T-helper 2 cell (primary cell): ENCODE measurements around the gene SYNJ2.

Experiments
- DNase-seq, 5 experiments: peaks; one replicate each; pipeline versions ENCODE4 v3.0.0 to v3.0.0-alpha.2; 2012 to 2022

SYNJ2 gene

DNA sequence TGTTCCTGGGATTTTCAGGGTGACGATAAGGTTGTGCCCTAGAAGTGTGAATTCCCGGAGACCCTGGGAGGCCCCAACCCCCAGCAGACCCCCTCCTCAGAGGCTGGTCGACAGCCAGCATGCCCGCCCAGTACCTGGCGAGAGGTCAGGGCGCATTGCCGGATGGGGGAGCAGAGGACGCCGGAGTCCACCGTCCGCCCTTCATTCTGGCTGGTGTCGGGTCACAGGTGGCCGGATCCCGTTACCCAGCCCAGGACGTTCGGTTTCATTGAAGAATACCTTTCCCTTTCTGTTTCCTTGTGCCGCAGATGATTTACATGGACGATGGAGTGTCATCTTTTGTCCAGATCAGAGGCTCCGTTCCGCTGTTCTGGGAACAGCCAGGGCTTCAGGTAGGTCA is 61.3 kb downstream of the SYNJ2 start:
- no peak for DNase-seq

DNA sequence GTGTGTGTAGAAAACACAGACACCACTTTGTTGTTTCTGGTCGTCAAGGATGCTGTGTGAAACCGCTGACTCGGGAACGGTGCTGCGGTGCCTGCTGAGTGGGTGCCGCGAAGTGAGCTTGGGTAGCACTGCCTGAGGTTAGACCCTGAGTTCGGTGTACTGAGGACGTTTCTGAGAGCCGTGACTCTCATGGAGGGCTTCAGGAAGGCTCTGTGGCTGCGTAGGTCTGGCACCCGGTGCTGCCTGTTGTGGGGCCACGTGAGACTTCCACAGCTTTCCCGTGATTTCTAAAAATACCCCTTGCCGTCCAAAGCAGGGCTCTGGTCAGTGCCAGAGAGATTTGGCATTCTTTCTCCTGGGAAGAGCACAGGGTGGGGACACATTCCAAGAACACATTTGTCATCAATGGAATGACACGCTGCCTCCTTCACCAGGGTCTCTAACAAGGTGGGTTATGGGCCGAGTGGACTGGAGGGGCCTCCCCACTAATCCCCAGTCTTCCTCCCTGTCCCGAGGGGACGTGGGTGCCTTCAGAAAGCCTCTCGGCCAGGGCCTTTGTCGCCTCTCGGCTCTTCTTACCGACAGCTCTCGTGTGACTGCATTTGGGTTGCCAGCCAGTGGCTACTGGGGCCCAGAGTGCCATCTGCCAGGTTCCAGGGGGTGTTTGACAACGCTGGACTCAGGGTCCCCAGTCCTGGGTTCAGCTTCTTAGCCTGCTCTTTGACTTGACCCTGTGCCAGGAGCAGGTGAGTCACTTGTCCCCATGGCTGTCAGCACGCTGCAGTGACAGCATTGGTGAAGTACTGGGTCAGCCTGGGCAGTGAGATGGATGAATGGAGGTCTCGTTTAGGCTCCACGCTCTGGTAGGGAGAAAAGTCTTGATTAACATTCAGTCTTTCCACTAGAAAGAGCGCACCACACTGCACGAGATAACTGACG is 62.2 kb downstream of the SYNJ2 start:
- no peak for DNase-seq

DNA sequence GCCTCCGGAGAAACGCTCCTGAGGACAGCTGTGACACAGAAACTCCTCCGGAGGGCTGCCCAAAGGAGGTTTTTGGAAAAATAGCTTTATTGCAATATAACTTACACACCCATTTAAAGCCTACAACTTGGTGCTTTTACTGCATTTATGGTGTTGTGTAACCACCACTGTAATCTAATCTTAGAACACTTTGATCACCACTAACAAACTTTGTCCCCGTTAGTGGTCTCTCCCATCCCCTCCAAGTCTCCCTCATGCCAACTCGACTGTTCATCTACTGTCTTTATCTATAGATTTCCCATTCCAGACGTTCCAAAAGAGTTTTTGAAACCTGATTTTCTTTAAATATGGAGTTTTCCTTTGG is 62.8 kb downstream of the SYNJ2 start:
- no peak for DNase-seq

DNA sequence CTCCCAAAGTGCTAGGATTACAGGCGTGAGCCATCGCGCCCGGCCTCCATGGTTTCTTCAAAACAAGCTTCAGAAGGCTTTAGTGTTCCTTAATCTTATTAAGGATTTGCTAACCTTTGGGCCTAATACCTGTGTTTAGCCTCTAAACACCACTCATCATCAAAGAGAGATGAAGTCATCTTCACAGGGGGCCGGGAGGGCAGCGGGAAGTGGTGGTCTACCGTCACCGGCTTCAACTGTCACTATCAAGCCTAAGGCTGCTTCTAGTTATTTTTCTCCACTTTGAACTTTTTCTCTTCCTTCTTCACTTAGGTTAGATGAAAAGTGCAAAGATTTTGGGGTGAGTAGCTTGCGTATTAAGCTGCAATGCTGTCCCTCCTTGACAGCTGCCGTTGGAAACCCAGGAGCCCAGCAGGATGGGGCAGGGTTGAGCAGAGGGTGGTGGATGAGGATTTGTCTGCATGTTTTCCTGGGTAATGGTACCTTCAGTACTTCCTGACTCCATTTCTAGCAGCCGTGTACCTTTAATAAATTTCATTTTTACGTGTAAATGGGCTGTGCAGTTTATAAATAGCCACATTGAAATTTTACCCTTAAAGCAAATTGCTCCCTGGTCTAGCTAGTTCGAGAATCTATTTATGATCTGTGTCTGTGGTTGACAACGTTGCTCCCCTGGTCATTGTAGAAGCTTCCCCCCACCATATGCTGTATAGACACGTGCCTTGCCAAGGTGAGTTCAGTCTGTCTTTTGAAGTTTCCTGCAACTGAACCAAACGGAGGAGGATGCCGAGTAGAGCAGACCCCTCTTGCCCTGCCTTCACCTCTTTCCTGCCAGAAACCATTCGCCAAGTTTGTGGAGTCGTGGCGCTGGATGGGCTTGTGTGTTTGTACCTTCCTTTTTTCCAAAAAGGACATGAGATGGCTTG is 64.8 kb downstream of the SYNJ2 start:
- DNase-seq, result peak in 1 of 5 experiments; percentile 58

DNA sequence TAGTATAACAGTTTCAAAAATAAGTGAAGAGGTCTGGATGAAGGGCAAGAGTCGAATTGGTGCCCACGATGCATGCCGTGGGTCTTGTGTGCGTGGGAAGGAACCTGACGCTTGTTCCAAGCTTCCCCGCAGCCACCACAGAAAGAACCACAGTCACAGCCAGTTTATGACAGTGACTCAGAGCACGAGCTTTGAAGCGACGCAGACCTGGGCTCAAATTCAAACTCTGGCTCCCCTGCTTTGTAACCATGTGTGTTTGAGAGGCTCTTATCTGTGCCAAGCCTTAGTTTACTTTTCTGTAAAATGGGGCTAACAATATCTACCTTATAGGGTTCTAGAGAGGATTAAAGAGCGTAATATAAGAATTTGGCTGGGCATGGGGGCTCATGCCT is 65.5 kb downstream of the SYNJ2 start:
- peak in 1 of 5 experiments; percentile 89 for DNase-seq

DNA sequence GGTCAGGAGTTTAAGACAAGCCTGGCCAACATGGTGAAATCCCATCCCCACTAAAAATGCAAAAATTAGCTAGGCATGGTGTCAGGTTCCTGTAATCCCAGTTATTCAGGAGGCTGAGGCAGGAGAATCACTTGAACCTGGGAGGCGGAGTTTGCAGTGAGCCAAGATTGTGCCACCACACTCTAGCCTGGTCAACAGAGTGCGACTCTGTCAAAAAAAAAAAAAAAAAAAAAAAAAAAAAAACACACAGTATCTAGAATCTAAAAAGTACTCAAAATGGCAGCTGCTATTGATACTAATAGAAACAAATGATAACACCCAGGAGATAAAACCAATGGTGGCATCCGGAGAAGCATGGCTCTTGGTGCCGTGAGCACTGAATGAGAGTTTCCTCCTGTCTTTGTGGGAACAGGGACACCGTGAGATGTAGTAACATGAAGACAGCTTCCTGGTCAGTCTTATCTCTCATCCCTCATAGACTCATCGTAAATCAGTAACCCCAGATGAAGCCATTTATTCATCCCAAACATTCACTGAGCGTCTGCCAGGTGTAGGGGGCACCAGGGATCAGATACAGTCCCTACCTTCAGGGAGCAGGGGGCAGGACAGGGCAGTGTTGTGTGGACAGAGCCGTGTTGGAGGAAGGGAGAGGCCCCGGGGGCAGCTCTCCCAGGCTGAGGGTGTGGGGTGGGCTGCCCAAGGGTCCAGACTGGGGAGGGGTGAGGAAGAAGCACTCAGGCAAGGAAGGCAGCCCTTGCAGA is 66.1 kb downstream of the SYNJ2 start:
- no peak for DNase-seq

DNA sequence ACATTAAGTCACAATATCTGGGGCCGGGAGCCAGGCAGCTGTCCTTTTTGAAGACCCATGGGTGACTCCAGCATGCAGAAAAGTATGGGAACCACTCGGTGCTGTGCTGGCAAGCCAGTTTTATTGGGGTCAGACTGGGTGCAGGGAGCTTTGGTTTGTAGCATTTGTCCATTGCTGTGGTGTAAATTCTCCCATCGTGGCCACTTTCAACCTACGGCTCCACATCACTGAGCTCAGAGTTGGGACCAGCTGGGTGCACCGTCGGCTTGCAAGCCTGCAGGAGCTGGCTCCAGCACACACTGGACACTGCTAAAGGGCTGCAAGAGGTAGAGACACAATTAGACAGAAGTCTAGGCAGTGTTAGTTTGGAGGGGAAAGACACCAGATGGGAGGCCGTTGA is 66.9 kb downstream of the SYNJ2 start:
- no peak for DNase-seq

DNA sequence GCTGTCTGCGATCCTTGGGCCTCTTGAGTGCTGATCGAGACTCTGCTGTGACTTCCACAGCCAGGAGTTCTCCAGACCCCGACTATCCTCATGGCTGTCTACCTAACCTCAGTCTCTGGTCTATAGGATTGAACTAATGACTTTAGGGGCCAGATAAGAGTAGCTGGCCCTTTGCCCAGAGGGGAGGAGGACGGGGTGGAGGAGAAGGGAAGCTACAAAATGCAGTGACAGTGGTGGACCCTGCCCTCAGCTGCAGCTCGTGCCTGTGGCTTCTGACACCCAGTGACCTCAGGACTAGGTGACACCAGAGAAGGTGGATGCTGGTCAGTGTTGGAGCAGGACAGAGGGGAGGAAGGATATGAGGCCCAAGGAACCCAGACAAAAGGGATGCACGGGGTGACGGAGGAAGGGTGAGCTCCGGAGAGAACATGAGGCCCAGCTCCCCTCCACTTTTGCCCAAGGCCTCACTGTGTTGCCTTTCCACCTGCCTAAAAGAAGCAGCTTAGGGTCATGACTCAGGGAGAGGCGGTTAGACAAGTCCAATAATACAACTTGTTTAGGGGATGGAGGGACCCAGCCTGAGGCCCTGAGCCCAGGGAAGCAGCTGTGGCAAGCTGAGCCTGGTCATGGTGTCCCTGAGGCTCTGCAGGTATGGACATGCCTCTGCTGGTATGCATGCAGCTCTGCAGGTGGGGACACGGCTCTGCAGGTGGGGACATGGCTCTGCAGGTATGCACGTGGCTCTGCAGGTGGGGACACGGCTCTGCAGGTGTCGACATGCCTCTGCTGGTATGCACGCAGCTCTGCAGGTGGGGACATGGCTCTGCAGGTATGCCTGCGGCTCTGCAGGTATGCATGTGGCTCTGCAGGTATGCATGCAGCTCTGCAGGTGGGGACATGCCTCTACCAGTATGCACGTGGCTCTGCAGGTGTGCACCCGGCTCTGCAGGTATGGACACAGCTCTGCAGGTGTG is 67.7 kb downstream of the SYNJ2 start:
- DNase-seq, result no peak

DNA sequence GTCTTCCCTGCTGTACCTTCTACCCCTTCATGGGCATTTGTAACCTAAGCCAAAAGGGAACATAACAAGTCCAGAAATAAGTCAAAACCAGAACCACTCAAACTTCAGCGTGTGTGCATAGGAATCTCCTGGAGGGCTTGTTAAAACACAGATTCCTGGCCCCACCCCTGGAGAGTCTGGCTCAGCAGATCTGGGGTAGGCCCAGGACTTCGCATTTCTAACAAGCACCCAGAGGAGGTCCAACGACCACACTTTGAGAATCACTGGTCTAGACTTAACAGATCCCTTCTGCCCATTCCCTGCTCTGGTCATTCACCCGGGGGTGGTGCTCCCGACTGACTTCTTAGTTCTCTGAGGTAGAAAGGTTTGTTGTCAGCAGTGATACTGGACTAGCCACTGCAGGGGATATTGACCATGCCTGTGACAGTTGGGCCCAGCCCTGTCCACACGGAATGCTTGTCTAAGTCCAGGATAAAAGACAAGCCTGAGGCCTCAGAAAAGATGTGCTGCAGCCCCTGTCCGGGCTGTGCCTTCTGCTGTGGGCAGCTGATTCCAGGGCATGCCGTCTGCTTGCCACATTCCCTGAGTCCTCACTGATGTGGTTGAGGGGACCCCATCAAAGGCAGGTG is 68.6 kb downstream of the SYNJ2 start:
- no peak for DNase-seq

DNA sequence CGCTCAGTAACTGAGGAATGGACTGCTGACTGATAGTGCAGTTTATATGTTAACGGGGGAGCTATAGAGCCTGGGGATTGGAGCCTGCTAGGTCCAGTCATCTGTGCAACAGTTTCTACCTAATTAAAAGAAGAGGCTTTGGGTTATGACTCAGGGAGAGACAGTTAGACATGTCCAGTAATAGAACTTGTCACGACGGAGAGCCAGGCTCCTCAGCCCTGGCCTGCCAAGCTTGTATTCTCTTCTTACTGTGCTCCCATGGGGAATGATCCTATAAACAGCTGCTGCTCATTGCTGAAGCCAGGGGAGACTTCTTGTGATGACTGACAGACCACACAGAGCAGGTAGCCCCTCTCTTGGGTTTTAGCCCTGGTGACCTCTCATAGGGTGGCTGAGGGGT is 69.3 kb downstream of the SYNJ2 start:
- no peak for DNase-seq

DNA sequence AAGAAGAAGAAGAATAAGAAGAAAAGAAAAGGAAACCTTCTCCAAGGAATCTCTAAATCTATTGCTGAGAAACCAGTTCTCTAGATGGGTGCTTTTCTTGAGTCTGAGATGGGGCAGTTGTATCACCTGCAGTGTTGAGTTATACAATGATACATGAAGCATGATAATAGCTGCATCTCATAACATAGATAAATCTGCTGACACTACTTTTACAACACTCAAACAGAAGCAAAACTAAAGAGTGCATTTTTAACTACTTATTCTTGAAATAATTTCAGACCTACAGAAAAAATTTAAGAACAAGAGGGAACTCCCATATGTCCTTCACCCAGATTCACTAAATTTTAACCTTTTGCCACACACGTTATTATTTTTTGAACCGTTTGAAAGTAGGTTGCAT is 70.3 kb downstream of the SYNJ2 start:
- DNase-seq, result no peak

DNA sequence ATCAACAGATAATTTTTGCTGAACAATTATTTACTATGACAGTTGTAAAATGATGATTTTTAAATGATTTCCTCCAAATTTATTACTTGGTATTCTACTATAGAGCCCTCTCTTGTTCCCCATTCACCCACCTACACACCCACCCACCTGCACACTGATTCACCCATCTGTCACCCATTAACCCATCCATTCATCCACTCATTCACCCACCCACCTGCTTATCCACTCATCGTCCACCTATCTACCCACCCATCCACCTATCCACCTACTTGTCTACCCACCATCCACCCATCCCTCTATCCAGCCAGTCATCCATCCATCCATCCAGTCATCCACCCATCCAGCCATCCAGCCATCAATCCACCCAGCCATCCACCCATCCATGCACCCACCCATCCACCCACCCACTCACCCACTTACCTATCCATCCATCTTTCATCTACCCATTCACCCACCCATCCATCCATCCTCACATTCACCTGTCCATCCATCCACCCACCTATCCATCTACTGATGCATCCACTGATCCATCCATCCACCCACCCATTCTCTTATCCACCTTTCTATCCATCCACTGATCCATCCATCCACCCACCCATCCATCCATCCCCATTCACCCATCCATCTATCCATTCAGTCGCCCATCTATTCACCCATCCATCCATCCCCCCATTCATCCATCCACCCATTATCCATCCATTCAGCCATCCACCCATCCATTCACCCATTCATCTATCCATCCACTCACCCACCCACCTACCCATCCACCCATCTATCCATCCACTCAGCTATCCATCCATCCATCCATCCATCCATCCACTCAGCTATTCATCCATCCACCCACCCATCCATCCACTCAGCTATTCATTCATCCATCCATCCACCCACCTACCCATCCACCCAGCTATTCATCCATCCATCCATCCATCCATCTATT is 72.0 kb downstream of the SYNJ2 start:
- DNase-seq, result no peak

DNA sequence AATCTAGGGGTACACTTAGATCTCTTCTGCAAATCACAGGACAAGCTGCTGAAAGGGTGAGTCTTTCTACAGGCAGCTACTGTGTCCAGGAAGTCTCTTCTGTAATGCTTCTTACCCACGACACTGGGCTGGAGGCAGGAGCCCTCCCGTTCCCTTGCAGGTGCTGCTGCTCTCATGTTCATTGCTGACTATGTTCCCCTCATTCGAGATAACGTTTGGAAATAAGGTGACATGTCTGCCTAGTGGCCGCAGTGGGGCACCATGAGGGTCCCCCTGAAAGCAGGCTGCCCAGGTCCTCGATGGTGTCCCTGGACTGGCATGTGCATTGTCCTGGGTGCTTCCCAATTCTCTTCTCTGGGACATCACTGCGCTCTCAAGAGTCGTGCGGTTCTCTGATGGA is 74.7 kb downstream of the SYNJ2 start:
- DNase-seq, result no peak

DNA sequence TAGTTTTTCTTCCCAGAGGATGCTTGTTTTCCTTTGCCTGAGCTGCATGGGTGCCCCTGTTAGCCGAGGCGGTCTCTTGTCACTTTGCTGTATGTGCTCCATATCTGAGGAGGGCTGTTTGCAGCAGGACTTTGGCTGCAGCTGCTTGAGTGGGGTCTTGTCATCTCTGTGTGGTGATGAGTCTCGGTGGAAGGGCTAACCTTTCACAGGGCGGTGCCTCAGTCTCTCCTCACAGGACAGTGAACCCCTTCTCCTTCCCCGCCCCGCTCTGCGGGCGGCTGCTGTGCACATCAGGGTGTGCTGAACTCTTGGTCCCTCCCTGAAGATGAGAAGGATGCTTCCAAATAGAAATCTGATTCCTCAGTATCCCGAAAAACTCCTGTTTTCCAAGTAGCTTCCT is 75.1 kb downstream of the SYNJ2 start:
- DNase-seq, result no peak

DNA sequence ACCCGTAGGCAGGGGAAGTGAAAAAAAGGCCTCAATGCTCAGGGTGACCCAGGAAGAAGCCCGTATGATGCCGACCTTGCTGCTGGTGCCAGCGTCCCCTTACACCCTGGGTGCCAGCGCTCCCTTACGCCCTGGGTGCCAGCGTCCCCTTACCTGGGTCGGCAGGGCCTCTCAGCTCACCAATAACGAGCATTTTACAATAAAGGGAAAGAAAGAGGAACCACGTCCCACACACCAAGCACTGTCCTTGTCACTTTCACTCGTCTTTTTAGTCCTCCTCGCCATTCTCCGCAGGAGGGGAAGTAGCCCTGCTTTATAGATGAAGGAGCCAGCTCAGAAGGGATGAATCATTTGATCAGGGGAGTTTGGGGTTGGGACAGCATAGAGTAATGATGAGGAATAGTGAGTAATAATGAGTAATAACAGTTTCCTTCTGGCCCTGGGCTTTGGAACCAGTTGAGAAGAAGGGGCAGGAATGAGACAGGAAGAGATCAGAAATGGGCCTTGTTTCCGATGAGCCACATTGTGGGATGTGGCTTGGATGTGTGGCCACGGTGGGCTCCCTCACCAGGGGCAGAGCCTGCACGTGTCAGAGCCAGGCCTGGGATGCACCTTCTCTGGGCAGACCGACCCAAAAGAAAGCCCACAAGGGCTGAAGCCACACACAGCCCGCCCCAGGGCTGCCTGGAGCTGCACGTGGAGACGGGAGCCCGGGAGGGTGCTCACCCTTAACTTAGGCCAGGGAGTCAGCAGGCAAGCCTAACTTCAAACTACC is 75.7 kb downstream of the SYNJ2 start:
- DNase-seq, result peak in 1 of 5 experiments; percentile 14

DNA sequence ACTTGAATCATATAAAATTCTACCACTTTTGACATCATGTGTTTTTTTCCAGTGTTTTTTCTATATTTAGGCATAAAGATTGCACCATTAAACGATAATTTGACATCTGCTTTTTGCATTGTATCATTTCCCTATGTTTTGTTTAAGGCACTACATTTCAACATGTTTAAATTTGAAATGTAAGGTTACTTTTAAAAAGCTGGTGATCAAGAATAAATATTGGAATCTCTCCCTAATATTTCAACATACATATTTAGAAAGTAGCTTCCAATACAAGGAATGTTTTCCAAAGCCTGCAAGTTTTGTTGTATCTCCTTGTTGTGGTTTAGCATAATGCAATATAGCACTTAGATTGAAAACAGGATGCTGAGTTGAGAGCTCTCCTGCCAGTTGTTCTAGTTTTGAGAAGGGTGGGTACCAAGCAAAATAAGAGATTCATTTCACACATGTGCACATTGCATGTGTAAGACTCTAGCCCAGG is 76.5 kb downstream of the SYNJ2 start:
- peak in 1 of 5 experiments; percentile 37 for DNase-seq

DNA sequence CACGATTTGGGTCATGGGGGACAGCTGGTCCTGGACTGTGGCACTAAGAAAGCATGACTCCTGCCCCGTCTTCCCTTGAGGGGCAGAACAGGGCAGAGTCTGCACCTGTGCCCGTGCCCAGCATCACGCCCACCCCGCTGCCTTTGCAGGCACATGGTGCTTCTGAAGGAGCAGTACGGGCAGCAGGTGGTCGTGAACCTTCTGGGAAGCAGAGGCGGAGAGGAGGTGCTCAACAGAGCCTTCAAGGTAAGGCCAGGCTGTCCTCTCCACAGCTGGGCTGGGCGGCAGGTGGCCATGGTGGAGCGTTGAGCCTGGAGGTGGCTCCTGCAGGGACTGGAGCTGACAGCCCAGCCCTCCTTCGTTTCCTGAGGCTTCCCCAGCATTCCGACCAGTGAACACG is 77.4 kb downstream of the SYNJ2 start:
- DNase-seq, result no peak

DNA sequence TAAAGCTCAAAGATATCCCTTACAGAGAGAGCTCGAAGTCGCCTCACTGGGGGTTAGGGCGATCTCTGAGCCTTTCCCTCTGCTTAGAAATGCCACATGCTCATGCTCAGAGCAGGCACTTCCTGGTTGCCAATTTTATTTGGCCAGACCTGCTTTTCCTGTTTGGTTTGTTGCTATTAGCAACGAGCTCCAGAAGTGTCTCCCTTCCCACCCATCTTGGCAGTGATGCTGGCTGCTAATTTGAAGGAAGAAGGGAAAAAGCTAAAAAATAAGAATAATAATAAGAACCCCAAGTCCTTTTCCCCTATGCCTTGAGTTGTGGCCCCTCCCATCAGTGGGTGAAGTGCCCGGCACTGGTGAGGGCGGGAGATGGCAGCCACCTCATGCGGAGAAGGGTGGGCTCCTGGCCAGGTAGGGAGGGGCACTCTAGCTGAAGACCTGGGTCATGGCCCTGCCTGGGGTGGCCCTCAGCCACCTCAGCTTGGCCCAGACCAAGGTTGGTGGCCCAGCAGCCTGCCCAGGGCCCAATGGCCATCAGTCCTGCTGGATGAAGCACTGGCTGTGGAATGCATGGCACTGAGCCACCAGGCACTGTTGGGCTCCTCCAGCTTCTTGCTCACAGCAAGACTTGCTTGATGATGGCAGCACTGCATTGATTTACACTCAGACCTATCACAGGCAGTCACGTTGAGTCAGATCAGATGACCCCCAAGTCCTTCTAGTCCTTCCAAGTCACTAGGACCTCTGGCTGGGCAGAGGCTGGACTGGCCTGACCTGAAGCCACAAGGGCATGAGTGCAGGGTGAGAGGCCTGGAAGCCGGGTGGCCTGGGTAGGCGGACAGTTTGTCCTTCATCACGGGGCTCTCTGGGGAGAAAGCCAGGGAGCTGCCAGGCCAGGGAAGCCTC is 79.0 kb downstream of the SYNJ2 start:
- DNase-seq, result peak in 1 of 5 experiments; percentile 21
